Keratinocyte (primary cell): ENCODE results near the gene FKTN.
"Not testable (repeated sequence)": the region's sequence is repeated elsewhere in the genome, so short reads cannot be mapped to it uniquely, and the experiment has no call there.

Experiments
- CTCF ChIP-seq, 3 experiments: IDR thresholded peaks in 1 of 3; conservative IDR thresholded peaks in 1 of 3; optimal IDR thresholded peaks in 1 of 3; 2 replicates in 2 of 3; 3 replicates in 1 of 3; pipeline versions ENCODE3 to v1.5.1; 2011; ENCODE audit warnings: low read length in 3 of 3, mild to moderate bottlenecking in 3 of 3, moderate library complexity in 2 of 3, control low read depth in 1 of 3, inconsistent platforms in 1 of 3; ENCODE audit not compliant: insufficient read depth in 2 of 3; ENCODE audit errors: extremely low read depth in 1 of 3
- EZH2 ChIP-seq: IDR thresholded peaks from one replicate; pipeline ENCODE4 v1.6.1; 2012; ENCODE audit warnings: inconsistent platforms, mild to moderate bottlenecking, low read length, moderate library complexity

DNA sequence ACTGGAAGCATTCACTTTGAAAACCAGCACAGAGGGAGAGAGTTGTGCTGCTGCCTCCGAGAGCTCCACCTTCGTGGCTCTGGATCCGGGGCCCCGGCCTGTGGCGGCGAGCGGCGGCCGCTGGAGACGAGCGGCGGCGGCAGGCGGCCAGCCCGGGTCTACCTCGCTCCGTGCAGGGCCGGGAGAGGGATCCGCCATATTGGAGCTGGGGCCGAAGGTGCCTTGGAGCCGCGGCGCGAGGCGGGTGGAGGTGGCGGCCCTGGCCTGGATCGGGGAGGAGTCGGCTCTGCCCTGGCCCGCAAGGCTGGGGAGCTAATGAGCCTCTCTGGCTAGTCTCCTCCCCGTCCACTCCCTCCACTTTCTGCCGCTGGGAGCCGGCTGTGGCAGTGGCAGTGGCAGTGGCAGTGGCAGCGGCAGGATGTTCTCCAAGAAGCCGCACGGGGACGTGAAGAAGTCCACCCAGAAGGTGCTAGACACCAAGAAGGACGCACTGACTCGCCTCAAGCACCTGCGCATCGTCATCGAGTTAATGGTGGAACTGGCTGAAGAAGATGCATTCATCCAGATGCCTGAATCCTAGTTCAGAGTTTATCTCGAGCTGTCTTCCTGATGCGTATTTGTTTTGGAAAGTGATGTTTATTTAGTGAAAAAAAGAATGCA is 38.1 kb upstream of the FKTN start:
- TF ChIP-seq CTCF (optimal IDR thresholded peaks at IDR 0.05 in 1 of 3, IDR thresholded peaks at IDR 0.05 in 1 of 3, conservative IDR thresholded peaks at IDR 0.05 in 1 of 3; ENCODE audit: extremely low read depth in 1 of 3, insufficient read depth in 2 of 3, low read length in 3 of 3); EZH2: not testable (repeated sequence)
